K562 (cell line): ENCODE measurements around the gene SAPCD1. TPM values are rescaled to one million over a fixed set of nuclear protein-coding genes. Genes with fewer than 3 reads are reported as not detected.

Experiments used
- CHD4 ChIP-seq: fragments of 200-600 bp; sonication (generic); IDR thresholded peaks from 3 replicates; pipeline ENCODE4 v1.6.1; 2012; ENCODE audit warnings: low read depth, mild to moderate bottlenecking, mixed read lengths, low read length, inconsistent platforms; ENCODE audit not compliant: insufficient read depth, insufficient replicate concordance, poor library complexity, severe bottlenecking
- DDX20 ChIP-seq: fragments of 450-650 bp; IDR thresholded peaks from 2 replicates; pipeline ENCODE4 v1.6.1; 2016; ENCODE audit warnings: missing genetic modification characterization, low read depth, mild to moderate bottlenecking, missing compliant biosample characterization, moderate library complexity
- DEAF1 ChIP-seq: fragments of 450-650 bp; formaldehyde crosslinking; IDR thresholded peaks from 2 replicates; pipeline ENCODE4 v1.4.0; 2020; ENCODE audit warnings: mild to moderate bottlenecking, moderate library complexity
- DLX4 ChIP-seq: fragments of 250-450 bp; sonication (Bioruptor Pico); IDR thresholded peaks from 2 replicates; pipeline ENCODE4 v1.6.1; 2021; ENCODE audit warnings: mild to moderate bottlenecking
- E2F8 ChIP-seq: fragments of 450-650 bp; IDR thresholded peaks from 2 replicates; pipeline ENCODE4 v1.7.1; 2018; ENCODE audit warnings: mild to moderate bottlenecking, low read depth; ENCODE audit not compliant: partially characterized antibody
- ELF1 ChIP-seq: fragments of 200-800 bp; sonication (Bioruptor generic); IDR thresholded peaks from 2 replicates; pipeline ENCODE4 v1.6.1; 2016; ENCODE audit warnings: missing genetic modification characterization, missing compliant biosample characterization
- FOXP1 ChIP-seq: sonication (generic); formaldehyde crosslinking; IDR thresholded peaks from 2 replicates; pipeline ENCODE4 v1.8.0; 2022; ENCODE audit warnings: mild to moderate bottlenecking, missing genetic modification reagents
- HDAC8 ChIP-seq: fragments of 450-650 bp; IDR thresholded peaks from 2 replicates; pipeline ENCODE4 v1.6.1; 2016; ENCODE audit warnings: mild to moderate bottlenecking, missing genetic modification characterization, moderate library complexity, missing compliant biosample characterization
- KAT8 ChIP-seq: fragments of 450-650 bp; IDR thresholded peaks from 2 replicates; pipeline ENCODE4 v1.6.1; 2016; ENCODE audit warnings: low read depth, mild to moderate bottlenecking
- MTA1 ChIP-seq: fragments of 450-650 bp; IDR thresholded peaks from 2 replicates; pipeline ENCODE4 v1.6.1; 2017; ENCODE audit warnings: borderline replicate concordance
- NCOA1 ChIP-seq: fragments of 450-650 bp; IDR thresholded peaks from 2 replicates; pipeline ENCODE4 v1.6.1; 2016; ENCODE audit warnings: low read depth
- NEUROD1 ChIP-seq: fragments of 150-350 bp; IDR thresholded peaks from 2 replicates; pipeline ENCODE4 v1.6.1; 2014; ENCODE audit warnings: borderline replicate concordance, low read length, low read depth; ENCODE audit not compliant: partially characterized antibody
- POLR2A ChIP-seq: fragments of 450-650 bp; conservative IDR thresholded peaks from 2 replicates; pipeline ENCODE4 v1.6.1; 2016
- RAD51 ChIP-seq: fragments of 450-650 bp; IDR thresholded peaks from 2 replicates; pipeline ENCODE4 v1.7.1; 2016; ENCODE audit warnings: low read depth, mild to moderate bottlenecking, borderline replicate concordance
- SREBF1 ChIP-seq: fragments of 150-350 bp; IDR thresholded peaks from 2 replicates; pipeline ENCODE4 v1.6.1; 2014; ENCODE audit warnings: antibody characterized with exemption, low read depth, low read length, borderline replicate concordance
- TGIF2 ChIP-seq: sonication (generic); formaldehyde crosslinking; IDR thresholded peaks from 2 replicates; pipeline ENCODE4 v1.8.1; 2022; ENCODE audit warnings: mild to moderate bottlenecking, missing genetic modification reagents, moderate library complexity
- ZBTB17 ChIP-seq: fragments of 450-650 bp; formaldehyde crosslinking; IDR thresholded peaks from 2 replicates; pipeline ENCODE4 v1.4.0; 2020; ENCODE audit warnings: mild to moderate bottlenecking
- ZNF511 ChIP-seq: sonication (generic); formaldehyde crosslinking; IDR thresholded peaks from 2 replicates; pipeline ENCODE4 v1.8.0; 2022; ENCODE audit warnings: mild to moderate bottlenecking, missing genetic modification reagents
- ZNF707 ChIP-seq: fragments of 250-450 bp; sonication (Bioruptor Pico); conservative IDR thresholded peaks from 2 replicates; pipeline ENCODE4 v1.8.0; 2022; ENCODE audit warnings: inconsistent platforms, mild to moderate bottlenecking, moderate library complexity
- ZNF740 ChIP-seq, 3 experiments: fragments of 200-800 bp in 1 of 3; sonication (Bioruptor generic) in 1 of 3; sonication (generic) in 1 of 3; formaldehyde crosslinking in 1 of 3; IDR thresholded peaks; 2 replicates each; pipeline versions ENCODE4 v1.6.1 to v1.8.0; 2016 to 2022; ENCODE audit warnings: mild to moderate bottlenecking in 2 of 3, missing compliant biosample characterization in 2 of 3, missing genetic modification characterization in 2 of 3, missing genetic modification reagents in 1 of 3
- polyA plus RNA-seq, 8 experiments: library from polyadenylated mRNA; depleted of rRNA in 4 of 8; stranded (reverse) in 5 of 8; unstranded in 3 of 8; fragments of >200 nt; fragmentation: Nextera tagmentation in 2 of 8; fragmentation: Illumina TruSeq in 1 of 8; extraction: Ambion mirVana in 2 of 8; extraction: Trizol in 1 of 8; gene quantifications; 2 replicates each; pipeline versions ENCODE4 v1.2.1 to v1.2.3, GENCODE V29; 2011 to 2014; ENCODE audit warnings: inconsistent platforms in 1 of 8, missing spikeins in 1 of 8
- total RNA-seq, 7 experiments: library from RNA; depleted of rRNA in 6 of 7; stranded (reverse); fragments of >200 nt in 6 of 7; fragmentation: Illumina TruSeq in 2 of 7; extraction: Trizol in 2 of 7; gene quantifications; 2 replicates each; pipeline versions ENCODE4 v1.2.1 to v1.2.3, GENCODE V29; 2011 to 2021; ENCODE audit warnings: low replicate concordance in 1 of 7

The SAPCD1 gene
- total and polyA plus RNA-seq, 9 of the 15 experiments (the other 6 are each of a cell fraction or from before 2014, with no cell fraction given): 2.6 to 30.2 (median 7.4) TPM

- no peak for TF ChIP-seq E2F8
- TF ChIP-seq FOXP1 (CRISPR knock-in tag): peak; percentile 41
- TF ChIP-seq ELF1 (tag): no peak
- no peak for TF ChIP-seq CHD4
- peak; percentile 80 for TF ChIP-seq MTA1
- peak; percentile 62; the same call in 1 of the 2 replicates for TF ChIP-seq KAT8
- no peak for TF ChIP-seq RAD51
- no peak for TF ChIP-seq ZNF511 (CRISPR knock-in tag)
- no peak for TF ChIP-seq ZNF740 (CRISPR knock-in tag; IDR thresholded peaks at IDR 0.05)
- 0 out of 4 replicates have a peak, but pooled peaks of 1 of the 2 experiments have one; percentile 41 for TF ChIP-seq ZNF740 (tag; IDR thresholded peaks at IDR 0.05)
- peak; percentile 4; the same call in 1 of the 2 replicates for TF ChIP-seq DEAF1 (CRISPR knock-in tag)
- no peak for TF ChIP-seq TGIF2
- peak; percentile 63 for TF ChIP-seq NEUROD1
- peak; percentile 78 for TF ChIP-seq ZBTB17 (CRISPR knock-in tag)
- TF ChIP-seq HDAC8: 0 out of 2 replicates have a peak, but pooled peaks have one; percentile 47
- peak; percentile 61; the same call in 1 of the 2 replicates for TF ChIP-seq SREBF1
- TF ChIP-seq ZNF707 (CRISPR knock-in tag): peak; percentile 41; the same call in 1 of the 2 replicates
- no peak for TF ChIP-seq DDX20 (tag)
- TF ChIP-seq DLX4: no peak
- no peak for TF ChIP-seq NCOA1
- TF ChIP-seq POLR2A: peak; percentile 96
Observed at GRCh38 chr6:31737991-31738979, 24.2 kb upstream of the SAPCD1 start (continued).
